HEK293 (cell line): Measurements from ENCODE around the gene SHLD1.

Experiments
- TF ChIP-seq, protein P1 (sequence below): fragments of 450-650 bp; formaldehyde crosslinking; IDR thresholded peaks from 2 replicates; pipeline ENCODE4 v1.5.1; 2016; ENCODE audit warnings: missing biosample characterization, missing genetic modification characterization
- TF ChIP-seq, protein P2 (sequence below): sonication (generic); formaldehyde crosslinking; IDR thresholded peaks from 2 replicates; pipeline ENCODE4 v1.8.1; 2022; ENCODE audit warnings: mild to moderate bottlenecking, moderate library complexity, missing genetic modification reagents
- TF ChIP-seq, protein P3 (sequence below): fragments of 450-650 bp; formaldehyde crosslinking; IDR thresholded peaks from 2 replicates; pipeline ENCODE4 v1.5.1; 2016; ENCODE audit warnings: missing biosample characterization, missing genetic modification characterization, low read depth

DNA sequence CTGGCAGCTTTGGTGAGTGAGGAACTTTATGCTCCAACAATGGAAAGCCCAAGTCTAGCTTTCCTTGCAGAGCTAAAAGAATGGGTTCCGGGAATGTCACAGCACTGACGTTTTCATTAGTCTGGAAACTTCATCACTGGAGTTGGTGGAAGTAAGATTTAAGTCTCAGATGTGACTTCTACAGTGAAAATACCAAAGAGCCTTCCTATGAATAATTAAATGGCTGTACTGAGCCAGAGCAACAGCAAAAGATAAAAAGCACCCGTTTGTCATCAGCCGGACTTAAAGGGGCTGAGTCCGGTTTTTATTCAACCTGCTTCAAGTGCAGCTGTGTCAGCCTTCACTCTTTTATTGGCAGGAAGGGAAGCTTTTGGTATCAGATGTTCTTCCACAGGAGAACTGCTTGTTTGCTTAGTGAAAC is 46.5 kb upstream of the SHLD1 start:
- TF ChIP-seq, protein P1, sequence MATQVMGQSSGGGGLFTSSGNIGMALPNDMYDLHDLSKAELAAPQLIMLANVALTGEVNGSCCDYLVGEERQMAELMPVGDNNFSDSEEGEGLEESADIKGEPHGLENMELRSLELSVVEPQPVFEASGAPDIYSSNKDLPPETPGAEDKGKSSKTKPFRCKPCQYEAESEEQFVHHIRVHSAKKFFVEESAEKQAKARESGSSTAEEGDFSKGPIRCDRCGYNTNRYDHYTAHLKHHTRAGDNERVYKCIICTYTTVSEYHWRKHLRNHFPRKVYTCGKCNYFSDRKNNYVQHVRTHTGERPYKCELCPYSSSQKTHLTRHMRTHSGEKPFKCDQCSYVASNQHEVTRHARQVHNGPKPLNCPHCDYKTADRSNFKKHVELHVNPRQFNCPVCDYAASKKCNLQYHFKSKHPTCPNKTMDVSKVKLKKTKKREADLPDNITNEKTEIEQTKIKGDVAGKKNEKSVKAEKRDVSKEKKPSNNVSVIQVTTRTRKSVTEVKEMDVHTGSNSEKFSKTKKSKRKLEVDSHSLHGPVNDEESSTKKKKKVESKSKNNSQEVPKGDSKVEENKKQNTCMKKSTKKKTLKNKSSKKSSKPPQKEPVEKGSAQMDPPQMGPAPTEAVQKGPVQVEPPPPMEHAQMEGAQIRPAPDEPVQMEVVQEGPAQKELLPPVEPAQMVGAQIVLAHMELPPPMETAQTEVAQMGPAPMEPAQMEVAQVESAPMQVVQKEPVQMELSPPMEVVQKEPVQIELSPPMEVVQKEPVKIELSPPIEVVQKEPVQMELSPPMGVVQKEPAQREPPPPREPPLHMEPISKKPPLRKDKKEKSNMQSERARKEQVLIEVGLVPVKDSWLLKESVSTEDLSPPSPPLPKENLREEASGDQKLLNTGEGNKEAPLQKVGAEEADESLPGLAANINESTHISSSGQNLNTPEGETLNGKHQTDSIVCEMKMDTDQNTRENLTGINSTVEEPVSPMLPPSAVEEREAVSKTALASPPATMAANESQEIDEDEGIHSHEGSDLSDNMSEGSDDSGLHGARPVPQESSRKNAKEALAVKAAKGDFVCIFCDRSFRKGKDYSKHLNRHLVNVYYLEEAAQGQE (tag by site-specific recombination) = no peak
- TF ChIP-seq, protein P2, sequence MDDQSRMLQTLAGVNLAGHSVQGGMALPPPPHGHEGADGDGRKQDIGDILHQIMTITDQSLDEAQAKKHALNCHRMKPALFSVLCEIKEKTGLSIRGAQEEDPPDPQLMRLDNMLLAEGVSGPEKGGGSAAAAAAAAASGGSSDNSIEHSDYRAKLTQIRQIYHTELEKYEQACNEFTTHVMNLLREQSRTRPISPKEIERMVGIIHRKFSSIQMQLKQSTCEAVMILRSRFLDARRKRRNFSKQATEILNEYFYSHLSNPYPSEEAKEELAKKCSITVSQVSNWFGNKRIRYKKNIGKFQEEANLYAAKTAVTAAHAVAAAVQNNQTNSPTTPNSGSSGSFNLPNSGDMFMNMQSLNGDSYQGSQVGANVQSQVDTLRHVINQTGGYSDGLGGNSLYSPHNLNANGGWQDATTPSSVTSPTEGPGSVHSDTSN = no peak
- TF ChIP-seq, protein P3, sequence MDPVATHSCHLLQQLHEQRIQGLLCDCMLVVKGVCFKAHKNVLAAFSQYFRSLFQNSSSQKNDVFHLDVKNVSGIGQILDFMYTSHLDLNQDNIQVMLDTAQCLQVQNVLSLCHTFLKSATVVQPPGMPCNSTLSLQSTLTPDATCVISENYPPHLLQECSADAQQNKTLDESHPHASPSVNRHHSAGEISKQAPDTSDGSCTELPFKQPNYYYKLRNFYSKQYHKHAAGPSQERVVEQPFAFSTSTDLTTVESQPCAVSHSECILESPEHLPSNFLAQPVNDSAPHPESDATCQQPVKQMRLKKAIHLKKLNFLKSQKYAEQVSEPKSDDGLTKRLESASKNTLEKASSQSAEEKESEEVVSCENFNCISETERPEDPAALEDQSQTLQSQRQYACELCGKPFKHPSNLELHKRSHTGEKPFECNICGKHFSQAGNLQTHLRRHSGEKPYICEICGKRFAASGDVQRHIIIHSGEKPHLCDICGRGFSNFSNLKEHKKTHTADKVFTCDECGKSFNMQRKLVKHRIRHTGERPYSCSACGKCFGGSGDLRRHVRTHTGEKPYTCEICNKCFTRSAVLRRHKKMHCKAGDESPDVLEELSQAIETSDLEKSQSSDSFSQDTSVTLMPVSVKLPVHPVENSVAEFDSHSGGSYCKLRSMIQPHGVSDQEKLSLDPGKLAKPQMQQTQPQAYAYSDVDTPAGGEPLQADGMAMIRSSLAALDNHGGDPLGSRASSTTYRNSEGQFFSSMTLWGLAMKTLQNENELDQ (tag by site-specific recombination) = no peak
